ENCODE data around the gene GPC6. TPM values are rescaled to one million over a fixed set of nuclear protein-coding genes. Genes with fewer than 3 reads are reported as not detected.

The GPC6 gene
- total RNA-seq, 1 donor from 2014 or later: 5.5 TPM

DNA sequence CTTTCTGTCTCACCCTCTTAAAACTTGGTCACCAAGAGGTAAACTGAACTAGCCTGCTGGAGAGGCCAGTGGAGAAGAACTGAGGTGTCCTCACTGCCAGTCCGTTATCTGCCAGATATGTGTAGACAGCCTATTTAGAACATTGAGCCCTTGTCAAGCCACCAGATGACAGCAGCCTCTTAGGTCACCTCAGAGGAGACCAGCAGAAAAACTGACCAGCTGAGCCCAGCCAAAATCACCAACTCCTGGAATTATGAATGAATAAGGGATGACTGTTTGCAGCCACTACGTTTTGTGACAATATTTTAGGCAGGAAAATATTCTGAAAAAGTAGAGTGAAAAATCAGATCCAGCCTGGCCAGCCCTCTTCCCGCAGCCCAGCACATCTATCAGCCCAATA, 739.0 kb downstream of the GPC6 start:
- Histone ChIP-seq H3K4me3 (ENCODE audit: low read depth, low read length) (no peak overlapping the region), H3K27me3 (ENCODE audit: control insufficient read depth, insufficient read depth, low read length) (no peaks in the 10 kb centered on the region), H3K36me3 (ENCODE audit: control insufficient read depth, insufficient read depth, low read length) (no peaks in the 10 kb centered on the region)
- DNase-seq (ENCODE audit: low read depth): no peak
- no peak for FAIRE-seq
- no peak for TF ChIP-seq CTCF (IDR thresholded peaks at IDR 0.05; ENCODE audit: insufficient read depth, low read length, severe bottlenecking)

- no peak overlapping the region for H3K4me3 ChIP-seq (ENCODE audit: low read depth, low read length)
- TF ChIP-seq CTCF (IDR thresholded peaks at IDR 0.05; ENCODE audit: insufficient read depth, low read length, severe bottlenecking): no peak
- H3K36me3 ChIP-seq (ENCODE audit: control insufficient read depth, insufficient read depth, low read length): no peaks in the 10 kb centered on the region
- no peak for DNase-seq (ENCODE audit: low read depth)
- FAIRE-seq: no peak
- no peaks in the 10 kb centered on the region for H3K27me3 ChIP-seq (ENCODE audit: control insufficient read depth, insufficient read depth, low read length)
These were observed 739.8 kb downstream of the GPC6 start for GRCh38 chr13:93966267-93966936.

DNA sequence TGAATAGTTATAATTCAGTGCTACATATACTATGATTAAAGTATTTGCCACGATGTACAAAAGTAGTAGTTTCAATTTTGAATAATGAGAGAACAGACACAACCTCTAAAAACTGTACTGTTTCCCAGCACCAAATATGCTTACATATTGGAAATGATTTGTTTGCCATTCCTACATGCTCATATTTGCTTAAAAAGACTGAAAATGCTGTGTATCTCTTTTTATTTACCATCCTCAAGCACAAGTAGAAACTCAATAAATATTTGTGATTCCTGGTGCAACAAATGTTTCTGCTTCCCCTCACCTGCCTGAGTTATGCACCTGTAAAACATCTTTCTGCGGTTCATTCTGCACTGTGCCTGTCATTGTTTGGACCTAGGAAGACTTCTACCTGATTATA, 740.7 kb downstream of the GPC6 start:
- Histone ChIP-seq H3K4me3 (ENCODE audit: low read depth, low read length) (no peak overlapping the region), H3K36me3 (ENCODE audit: control insufficient read depth, insufficient read depth, low read length) (no peaks in the 10 kb centered on the region), H3K27me3 (ENCODE audit: control insufficient read depth, insufficient read depth, low read length) (no peaks in the 10 kb centered on the region)
- TF ChIP-seq CTCF (IDR thresholded peaks at IDR 0.05; ENCODE audit: insufficient read depth, low read length, severe bottlenecking): no peak
- DNase-seq (ENCODE audit: low read depth): no peak
- FAIRE-seq: no peak

DNA sequence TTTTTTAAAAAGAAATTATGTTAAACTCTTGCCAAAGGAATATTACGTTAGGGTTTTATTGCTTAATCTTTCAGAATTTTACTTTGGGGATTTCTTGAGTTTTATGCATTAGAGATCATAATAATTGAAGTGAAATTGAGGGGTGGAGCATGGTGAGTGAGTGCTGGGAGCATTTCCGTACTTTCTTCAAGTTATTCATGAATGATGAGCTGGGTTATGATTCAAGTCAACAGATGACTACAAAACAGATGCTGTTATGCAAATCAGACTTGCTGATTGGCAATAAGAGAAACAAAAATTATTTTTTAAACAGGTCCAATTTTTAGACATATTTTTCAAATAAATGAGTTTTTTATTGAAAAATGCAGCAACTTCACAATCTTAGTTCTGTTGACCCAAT, 748.6 kb downstream of the GPC6 start:
- H3K27me3 ChIP-seq (ENCODE audit: control insufficient read depth, insufficient read depth, low read length): no peaks in the 10 kb centered on the region
- DNase-seq (ENCODE audit: low read depth) (no peak), FAIRE-seq (no peak)
- TF ChIP-seq CTCF (IDR thresholded peaks at IDR 0.05; ENCODE audit: insufficient read depth, low read length, severe bottlenecking): no peak
- no peaks in the 10 kb centered on the region for H3K36me3 ChIP-seq (ENCODE audit: control insufficient read depth, insufficient read depth, low read length)
- H3K4me3 ChIP-seq (ENCODE audit: low read depth, low read length): no peak overlapping the region

DNA sequence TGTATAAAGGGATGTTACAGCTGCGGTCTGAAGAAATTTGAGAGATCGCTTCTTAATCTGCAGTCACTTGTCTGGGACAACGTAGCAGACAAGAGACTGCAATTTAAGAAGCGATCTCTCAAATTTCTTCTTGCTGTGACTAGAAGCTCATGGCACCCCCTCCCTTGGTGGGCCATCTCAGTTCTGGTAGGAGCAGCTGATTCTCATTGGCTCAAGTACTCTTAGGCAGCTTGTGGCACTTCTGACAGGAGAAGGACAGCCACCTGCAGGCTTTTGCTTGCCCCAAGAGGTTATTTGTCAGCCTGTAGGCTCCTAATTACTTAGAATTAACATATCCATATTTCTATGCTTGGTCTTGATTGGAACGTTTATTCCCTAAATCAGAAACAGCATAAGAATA, 749.9 kb downstream of the GPC6 start:
- Histone ChIP-seq H3K36me3 (ENCODE audit: control insufficient read depth, insufficient read depth, low read length) (no peaks in the 10 kb centered on the region), H3K4me3 (ENCODE audit: low read depth, low read length) (no peak overlapping the region), H3K27me3 (ENCODE audit: control insufficient read depth, insufficient read depth, low read length) (no peaks in the 10 kb centered on the region)
- FAIRE-seq: no peak
- DNase-seq (ENCODE audit: low read depth): no peak
- no peak for TF ChIP-seq CTCF (IDR thresholded peaks at IDR 0.05; ENCODE audit: insufficient read depth, low read length, severe bottlenecking)

DNA sequence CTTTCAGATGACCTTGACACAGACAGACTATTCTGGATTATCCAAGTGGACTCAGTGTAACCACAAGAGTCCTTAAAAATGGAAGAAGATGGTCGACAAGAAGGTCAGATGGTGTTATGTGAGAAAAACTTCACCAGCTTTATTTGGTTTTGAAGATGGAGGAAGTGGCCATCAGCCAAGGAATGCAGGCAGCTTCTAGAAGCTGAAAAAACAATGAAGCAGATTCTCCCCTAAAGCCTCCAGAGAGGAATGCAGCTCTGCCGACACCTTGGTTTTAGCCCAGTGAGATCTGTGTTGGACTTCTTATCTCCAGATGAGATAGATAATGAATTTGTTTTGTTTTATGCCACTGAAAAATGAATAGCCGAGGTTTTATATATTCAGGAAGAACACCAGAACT, 751.4 kb downstream of the GPC6 start:
- FAIRE-seq (no peak), DNase-seq (ENCODE audit: low read depth) (no peak)
- no peak overlapping the region for H3K4me3 ChIP-seq (ENCODE audit: low read depth, low read length)
- TF ChIP-seq CTCF (IDR thresholded peaks at IDR 0.05; ENCODE audit: insufficient read depth, low read length, severe bottlenecking): no peak
- no peaks in the 10 kb centered on the region for H3K36me3 ChIP-seq (ENCODE audit: control insufficient read depth, insufficient read depth, low read length)
- no peaks in the 10 kb centered on the region for H3K27me3 ChIP-seq (ENCODE audit: control insufficient read depth, insufficient read depth, low read length)
